ENCODE results near the gene WFIKKN2.

Gene WFIKKN2

DNA sequence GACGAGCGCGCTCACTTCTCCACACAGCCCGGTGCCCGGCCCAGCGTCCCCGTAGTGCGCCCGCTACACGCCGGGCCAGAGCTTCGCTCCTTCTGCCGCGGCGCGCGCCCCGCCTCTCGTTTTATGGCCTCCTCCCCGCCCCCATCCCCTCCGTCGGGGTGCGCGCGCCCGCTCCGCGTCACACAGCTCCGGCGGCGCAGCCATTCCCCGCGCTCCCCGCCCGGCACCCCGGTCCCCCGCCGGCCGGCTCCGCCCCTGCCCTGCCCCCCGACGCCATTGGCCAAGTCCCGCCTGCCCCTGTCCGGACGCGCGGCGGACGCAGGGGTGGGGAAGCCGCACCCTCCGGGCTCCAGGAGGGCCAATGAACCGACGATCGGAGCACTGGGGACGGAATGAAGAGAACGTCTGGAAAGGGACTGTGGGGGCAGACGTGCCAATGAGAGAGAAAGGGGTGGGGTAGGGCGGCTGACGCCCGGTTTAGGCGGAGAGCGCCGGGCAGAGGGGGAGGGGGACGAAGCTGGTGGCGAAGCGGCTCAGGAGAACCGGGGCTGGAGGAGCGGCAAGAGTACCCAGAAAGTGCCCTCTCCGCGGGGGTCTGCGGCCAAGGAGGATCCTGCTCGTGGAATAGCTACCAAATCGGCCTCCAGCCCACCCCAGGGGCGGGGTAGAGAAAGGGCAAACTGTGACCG, 31.0 kb downstream of the WFIKKN2 start, which contains the start of gene TOB1 (continued):
- TF ChIP-seq GLI2 (tag by site-specific recombination; IDR thresholded peaks at IDR 0.05; ENCODE audit: borderline replicate concordance, low read depth) = no peak
- TF ChIP-seq KLF9 (tag by site-specific recombination; IDR thresholded peaks at IDR 0.05; ENCODE audit: low read depth) = peak; percentile 84
- TF ChIP-seq ZNF335 (tag by site-specific recombination; conservative IDR thresholded peaks at IDR 0.05) = peak; percentile 16; the same call in 1 of the 2 replicates
- TF ChIP-seq, protein P1, sequence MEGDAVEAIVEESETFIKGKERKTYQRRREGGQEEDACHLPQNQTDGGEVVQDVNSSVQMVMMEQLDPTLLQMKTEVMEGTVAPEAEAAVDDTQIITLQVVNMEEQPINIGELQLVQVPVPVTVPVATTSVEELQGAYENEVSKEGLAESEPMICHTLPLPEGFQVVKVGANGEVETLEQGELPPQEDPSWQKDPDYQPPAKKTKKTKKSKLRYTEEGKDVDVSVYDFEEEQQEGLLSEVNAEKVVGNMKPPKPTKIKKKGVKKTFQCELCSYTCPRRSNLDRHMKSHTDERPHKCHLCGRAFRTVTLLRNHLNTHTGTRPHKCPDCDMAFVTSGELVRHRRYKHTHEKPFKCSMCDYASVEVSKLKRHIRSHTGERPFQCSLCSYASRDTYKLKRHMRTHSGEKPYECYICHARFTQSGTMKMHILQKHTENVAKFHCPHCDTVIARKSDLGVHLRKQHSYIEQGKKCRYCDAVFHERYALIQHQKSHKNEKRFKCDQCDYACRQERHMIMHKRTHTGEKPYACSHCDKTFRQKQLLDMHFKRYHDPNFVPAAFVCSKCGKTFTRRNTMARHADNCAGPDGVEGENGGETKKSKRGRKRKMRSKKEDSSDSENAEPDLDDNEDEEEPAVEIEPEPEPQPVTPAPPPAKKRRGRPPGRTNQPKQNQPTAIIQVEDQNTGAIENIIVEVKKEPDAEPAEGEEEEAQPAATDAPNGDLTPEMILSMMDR (tag by site-specific recombination; IDR thresholded peaks at IDR 0.05) = 0 out of 2 replicates have a peak, but pooled peaks have one; percentile 17
- peak; percentile 49; the same call in 1 of the 2 replicates for TF ChIP-seq GLI4 (tag by site-specific recombination; IDR thresholded peaks at IDR 0.05)
- TF ChIP-seq ZNF18 (tag by site-specific recombination; IDR thresholded peaks at IDR 0.05) = no peak
- 0 out of 2 replicates have a peak, but pooled peaks have one; percentile 8 for TF ChIP-seq ZNF585B (tag by site-specific recombination; IDR thresholded peaks at IDR 0.05)
- TF ChIP-seq ZNF292 (tag by site-specific recombination; IDR thresholded peaks at IDR 0.05; ENCODE audit: borderline replicate concordance, low read depth) = no peak
- TF ChIP-seq TRIM28 (IDR thresholded peaks at IDR 0.05; ENCODE audit: borderline replicate concordance, low read length) = no peak
- TF ChIP-seq ZNF629 (tag by site-specific recombination; IDR thresholded peaks at IDR 0.05) = peak; percentile 52
- no peak for TF ChIP-seq ZNF701 (tag by site-specific recombination; IDR thresholded peaks at IDR 0.05)
- TF ChIP-seq ZNF558 (tag by site-specific recombination; IDR thresholded peaks at IDR 0.05) = no peak
- no peak for TF ChIP-seq ZNF114 (tag by site-specific recombination; IDR thresholded peaks at IDR 0.05)
- no peak for TF ChIP-seq ZNF112 (tag by site-specific recombination; IDR thresholded peaks at IDR 0.05)
- no peak for TF ChIP-seq ZNF747 (tag by site-specific recombination; IDR thresholded peaks at IDR 0.05)
- no peak for TF ChIP-seq ZNF426 (tag by site-specific recombination; IDR thresholded peaks at IDR 0.05)
- peak; percentile 19; the same call in 1 of the 2 replicates for TF ChIP-seq ZNF843 (tag by site-specific recombination; IDR thresholded peaks at IDR 0.05)
- no peak for TF ChIP-seq ZNF37A (tag by site-specific recombination; IDR thresholded peaks at IDR 0.05)
- no peak; the same call in none of the 2 replicates for TF ChIP-seq ZNF76 (tag by site-specific recombination; IDR thresholded peaks at IDR 0.05; ENCODE audit: borderline replicate concordance, low read depth)
- TF ChIP-seq ZXDB (tag by site-specific recombination; IDR thresholded peaks at IDR 0.05) = peak; percentile 78
- TF ChIP-seq, protein P2, sequence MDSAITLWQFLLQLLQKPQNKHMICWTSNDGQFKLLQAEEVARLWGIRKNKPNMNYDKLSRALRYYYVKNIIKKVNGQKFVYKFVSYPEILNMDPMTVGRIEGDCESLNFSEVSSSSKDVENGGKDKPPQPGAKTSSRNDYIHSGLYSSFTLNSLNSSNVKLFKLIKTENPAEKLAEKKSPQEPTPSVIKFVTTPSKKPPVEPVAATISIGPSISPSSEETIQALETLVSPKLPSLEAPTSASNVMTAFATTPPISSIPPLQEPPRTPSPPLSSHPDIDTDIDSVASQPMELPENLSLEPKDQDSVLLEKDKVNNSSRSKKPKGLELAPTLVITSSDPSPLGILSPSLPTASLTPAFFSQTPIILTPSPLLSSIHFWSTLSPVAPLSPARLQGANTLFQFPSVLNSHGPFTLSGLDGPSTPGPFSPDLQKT (IDR thresholded peaks at IDR 0.05; ENCODE audit: borderline replicate concordance, low read depth, low read length) = no peak
- TF ChIP-seq ZNF366 (tag by site-specific recombination; conservative IDR thresholded peaks at IDR 0.05) = peak; percentile 86
- TF ChIP-seq, protein P3, sequence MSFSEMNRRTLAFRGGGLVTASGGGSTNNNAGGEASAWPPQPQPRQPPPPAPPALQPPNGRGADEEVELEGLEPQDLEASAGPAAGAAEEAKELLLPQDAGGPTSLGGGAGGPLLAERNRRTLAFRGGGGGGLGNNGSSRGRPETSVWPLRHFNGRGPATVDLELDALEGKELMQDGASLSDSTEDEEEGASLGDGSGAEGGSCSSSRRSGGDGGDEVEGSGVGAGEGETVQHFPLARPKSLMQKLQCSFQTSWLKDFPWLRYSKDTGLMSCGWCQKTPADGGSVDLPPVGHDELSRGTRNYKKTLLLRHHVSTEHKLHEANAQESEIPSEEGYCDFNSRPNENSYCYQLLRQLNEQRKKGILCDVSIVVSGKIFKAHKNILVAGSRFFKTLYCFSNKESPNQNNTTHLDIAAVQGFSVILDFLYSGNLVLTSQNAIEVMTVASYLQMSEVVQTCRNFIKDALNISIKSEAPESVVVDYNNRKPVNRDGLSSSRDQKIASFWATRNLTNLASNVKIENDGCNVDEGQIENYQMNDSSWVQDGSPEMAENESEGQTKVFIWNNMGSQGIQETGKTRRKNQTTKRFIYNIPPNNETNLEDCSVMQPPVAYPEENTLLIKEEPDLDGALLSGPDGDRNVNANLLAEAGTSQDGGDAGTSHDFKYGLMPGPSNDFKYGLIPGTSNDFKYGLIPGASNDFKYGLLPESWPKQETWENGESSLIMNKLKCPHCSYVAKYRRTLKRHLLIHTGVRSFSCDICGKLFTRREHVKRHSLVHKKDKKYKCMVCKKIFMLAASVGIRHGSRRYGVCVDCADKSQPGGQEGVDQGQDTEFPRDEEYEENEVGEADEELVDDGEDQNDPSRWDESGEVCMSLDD (tag by site-specific recombination; IDR thresholded peaks at IDR 0.05) = peak; percentile 89
- TF ChIP-seq MEIS1 (CRISPR knock-in tag; IDR thresholded peaks at IDR 0.05; ENCODE audit: borderline replicate concordance) = no peak
- no peak for TF ChIP-seq ZNF26 (tag by site-specific recombination; IDR thresholded peaks at IDR 0.05)
- TF ChIP-seq REST (tag by site-specific recombination; IDR thresholded peaks at IDR 0.05) = peak; percentile 48; the same call in 1 of the 2 replicates
- no peak for TF ChIP-seq ZNF707 (tag by site-specific recombination; IDR thresholded peaks at IDR 0.05)
- TF ChIP-seq ZNF16 (tag by site-specific recombination; IDR thresholded peaks at IDR 0.05; ENCODE audit: low read depth) = no peak

Measured in HEK293 (cell line).